Progenitor cell of endocrine pancreas (in vitro differentiated cells): ENCODE data around the gene CD164L2. TPM values are rescaled to one million over a fixed set of nuclear protein-coding genes. Genes with fewer than 3 reads are reported as not detected.

Experiments used
- DNase-seq: peaks from one replicate; pipeline ENCODE4 v3.0.0; 2021; ENCODE audit warnings: low spot score; ENCODE audit not compliant: unreplicated experiment
- H3K27ac Mint-ChIP-seq: 2 replicates; pipeline ENCODE4 v1.8.0; 2021; ENCODE audit warnings: mild to moderate bottlenecking, moderate library complexity, mixed read lengths
- H3K27me3 Mint-ChIP-seq: 2 replicates; pipeline ENCODE4 v1.8.0; 2021; ENCODE audit warnings: mixed read lengths
- H3K36me3 Mint-ChIP-seq: 2 replicates; pipeline ENCODE4 v1.8.0; 2022; ENCODE audit warnings: mixed read lengths; ENCODE audit not compliant: insufficient read depth
- H3K4me1 Mint-ChIP-seq: 2 replicates; pipeline ENCODE4 v1.8.0; 2021; ENCODE audit warnings: low read depth, mixed read lengths
- H3K4me3 Mint-ChIP-seq: 2 replicates; pipeline ENCODE4 v1.8.0; 2021; ENCODE audit warnings: low read depth, mild to moderate bottlenecking, moderate library complexity, mixed read lengths
- H3K9me3 Mint-ChIP-seq: 2 replicates; pipeline ENCODE4 v1.8.0; 2021; ENCODE audit warnings: low read depth, mixed read lengths
- total RNA-seq: library from RNA; stranded (reverse); gene quantifications from 2 replicates; pipeline ENCODE4 v1.2.1, GENCODE V29; 2021
- TF ChIP-seq, protein P1 (sequence below): fragments of 200-600 bp; sonication (generic); IDR thresholded peaks from one replicate; pipeline ENCODE4 v1.5.0; 2021; ENCODE audit warnings: antibody characterized with exemption, mild to moderate bottlenecking; ENCODE audit not compliant: unreplicated experiment

Gene CD164L2
- total RNA-seq, 1 donor from 2014 or later = not detected

DNA sequence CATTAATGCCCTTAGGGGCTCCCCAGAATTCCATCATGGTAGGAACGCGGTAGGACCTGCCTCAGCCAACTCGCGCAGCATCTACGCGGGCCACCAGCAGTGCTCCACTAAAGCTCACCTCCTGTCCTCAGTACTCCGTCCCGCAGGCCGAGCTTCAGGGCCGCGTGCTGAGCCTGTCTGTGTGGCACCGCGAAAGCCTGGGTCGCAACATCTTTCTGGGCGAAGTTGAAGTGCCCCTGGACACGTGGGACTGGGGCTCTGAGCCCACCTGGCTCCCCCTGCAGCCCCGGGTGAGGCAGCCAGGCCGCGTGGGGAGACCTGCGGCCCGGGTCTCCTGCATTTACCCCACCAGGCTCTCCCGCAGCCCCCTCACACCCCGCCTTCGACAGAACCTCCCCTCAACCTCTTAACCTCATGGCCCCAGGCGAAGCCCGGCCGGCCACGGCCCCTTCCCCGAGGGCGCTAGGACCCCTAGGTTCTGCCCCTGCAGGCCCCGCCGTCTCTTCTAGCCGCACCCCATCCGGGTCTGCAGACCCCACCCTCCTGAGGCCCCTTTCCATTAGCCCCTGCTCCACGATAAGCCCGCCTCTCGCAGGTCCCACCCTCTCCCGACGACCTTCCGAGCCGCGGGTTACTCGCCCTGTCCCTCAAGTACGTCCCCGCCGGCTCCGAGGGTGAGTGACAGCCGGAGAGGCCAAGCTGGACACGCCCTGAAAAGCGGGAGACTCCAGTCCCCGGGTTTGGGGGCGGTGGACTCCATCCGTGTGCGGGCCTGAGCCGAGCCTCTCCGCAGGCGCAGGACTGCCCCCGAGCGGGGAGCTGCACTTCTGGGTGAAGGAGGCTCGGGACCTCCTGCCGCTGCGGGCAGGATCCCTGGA is 32.2 kb downstream of the CD164L2 start:
- TF ChIP-seq, protein P1, sequence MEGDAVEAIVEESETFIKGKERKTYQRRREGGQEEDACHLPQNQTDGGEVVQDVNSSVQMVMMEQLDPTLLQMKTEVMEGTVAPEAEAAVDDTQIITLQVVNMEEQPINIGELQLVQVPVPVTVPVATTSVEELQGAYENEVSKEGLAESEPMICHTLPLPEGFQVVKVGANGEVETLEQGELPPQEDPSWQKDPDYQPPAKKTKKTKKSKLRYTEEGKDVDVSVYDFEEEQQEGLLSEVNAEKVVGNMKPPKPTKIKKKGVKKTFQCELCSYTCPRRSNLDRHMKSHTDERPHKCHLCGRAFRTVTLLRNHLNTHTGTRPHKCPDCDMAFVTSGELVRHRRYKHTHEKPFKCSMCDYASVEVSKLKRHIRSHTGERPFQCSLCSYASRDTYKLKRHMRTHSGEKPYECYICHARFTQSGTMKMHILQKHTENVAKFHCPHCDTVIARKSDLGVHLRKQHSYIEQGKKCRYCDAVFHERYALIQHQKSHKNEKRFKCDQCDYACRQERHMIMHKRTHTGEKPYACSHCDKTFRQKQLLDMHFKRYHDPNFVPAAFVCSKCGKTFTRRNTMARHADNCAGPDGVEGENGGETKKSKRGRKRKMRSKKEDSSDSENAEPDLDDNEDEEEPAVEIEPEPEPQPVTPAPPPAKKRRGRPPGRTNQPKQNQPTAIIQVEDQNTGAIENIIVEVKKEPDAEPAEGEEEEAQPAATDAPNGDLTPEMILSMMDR = peak; percentile 20
- H3K4me1 Mint-ChIP-seq = no peaks in the 10 kb centered on the region
- H3K4me3 Mint-ChIP-seq = peak overlapping the region; percentile 62
- no peaks in the 10 kb centered on the region for H3K9me3 Mint-ChIP-seq
- no peak overlapping the region for H3K27ac Mint-ChIP-seq
- DNase-seq = peak; percentile 57
- H3K27me3 Mint-ChIP-seq = peaks cover 46% of the 10 kb centered on the region
- no peaks in the 10 kb centered on the region for H3K36me3 Mint-ChIP-seq

DNA sequence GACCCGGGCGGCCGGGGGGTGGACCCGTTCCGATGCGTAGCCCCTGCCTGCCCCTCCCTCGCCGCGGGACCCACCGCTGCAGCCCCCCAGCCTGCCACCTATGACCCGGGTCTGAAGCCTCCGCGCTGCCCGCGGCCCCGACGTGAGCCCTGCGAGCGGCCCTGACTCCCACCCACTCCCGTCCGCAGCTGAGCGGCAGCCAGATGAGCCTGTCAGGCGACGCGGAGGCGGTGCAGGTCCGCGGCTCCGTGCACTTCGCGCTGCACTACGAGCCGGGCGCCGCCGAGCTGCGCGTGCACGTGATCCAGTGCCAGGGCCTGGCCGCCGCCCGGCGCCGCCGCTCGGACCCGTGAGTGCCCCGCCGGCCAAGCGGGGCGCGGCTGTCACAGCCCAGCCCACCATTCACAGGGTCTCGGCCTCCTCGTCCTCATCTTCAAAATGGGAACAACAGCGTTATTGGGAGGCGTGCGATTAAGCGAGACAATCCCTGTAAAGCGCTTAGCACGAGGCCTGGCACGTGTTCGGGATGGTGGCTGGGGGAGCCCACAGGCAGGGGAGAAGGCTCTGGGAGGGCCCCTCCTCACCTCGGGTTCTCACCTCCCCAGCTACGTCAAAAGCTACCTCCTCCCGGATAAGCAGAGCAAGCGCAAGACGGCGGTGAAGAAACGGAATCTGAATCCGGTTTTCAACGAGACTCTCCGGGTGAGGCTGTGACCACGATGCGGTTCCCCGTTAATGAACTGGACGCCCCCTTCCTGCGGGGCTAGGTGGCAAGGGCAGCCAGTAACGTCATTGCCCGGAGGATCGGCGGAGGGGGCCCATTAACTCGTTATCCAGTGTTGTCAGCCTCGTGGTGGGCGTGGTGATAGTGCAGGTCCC is 33.1 kb downstream of the CD164L2 start:
- H3K4me3 Mint-ChIP-seq = peak overlapping the region; percentile 33
- no peaks in the 10 kb centered on the region for H3K9me3 Mint-ChIP-seq
- TF ChIP-seq, protein P1 = no peak
- no peaks in the 10 kb centered on the region for H3K36me3 Mint-ChIP-seq
- H3K27me3 Mint-ChIP-seq = peaks cover 42% of the 10 kb centered on the region
- no peaks in the 10 kb centered on the region for H3K4me1 Mint-ChIP-seq
- DNase-seq = no peak
- no peak overlapping the region for H3K27ac Mint-ChIP-seq

DNA sequence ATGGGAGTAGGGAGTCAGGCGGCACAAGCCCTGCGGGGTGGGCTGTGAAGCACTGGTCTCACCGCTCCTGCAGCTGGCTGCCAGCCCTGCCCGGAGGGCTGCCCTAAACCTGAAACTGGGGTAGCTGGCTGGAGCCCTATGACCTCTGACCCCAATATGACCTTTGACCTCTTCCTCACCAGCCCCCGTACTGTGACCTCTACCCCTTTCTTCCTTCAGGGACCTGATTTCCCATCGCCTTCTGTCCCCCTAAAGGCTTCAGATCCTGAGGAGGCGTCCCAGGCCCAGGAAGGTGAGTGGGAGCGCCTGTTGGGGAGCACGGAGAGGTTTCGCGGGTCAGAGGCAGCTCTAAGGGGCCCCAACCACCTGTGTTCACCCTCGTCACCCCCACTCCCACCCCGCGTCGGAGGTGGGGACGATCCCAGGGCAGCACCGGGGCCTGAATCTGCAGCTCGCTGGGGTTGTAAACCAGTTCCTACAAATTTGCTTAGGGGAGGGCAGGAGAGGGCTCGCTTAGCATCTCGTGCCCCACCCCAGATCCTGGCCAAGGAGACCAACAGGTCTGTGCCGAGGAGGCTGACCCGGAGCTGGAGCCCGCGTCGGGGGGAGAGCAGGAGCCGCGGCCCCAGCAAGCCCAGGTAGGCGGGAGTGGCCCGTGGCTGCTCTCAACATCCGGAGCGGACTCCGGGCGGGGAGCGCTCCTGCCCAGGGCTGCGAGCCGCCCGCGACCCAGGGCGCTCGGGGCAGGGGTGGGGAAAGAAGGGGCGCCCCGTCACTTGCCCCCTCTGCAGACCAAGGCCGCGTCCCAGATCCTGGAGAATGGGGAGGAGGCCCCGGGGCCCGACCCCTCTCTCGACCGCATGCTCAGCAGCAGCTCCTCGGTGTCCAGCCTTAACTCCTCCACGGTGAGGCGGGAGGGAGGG is 34.0 kb downstream of the CD164L2 start:
- Mint-ChIP-seq H3K27ac (peak overlapping the region; percentile 74), H3K36me3 (no peaks in the 10 kb centered on the region), H3K9me3 (no peaks in the 10 kb centered on the region), H3K27me3 (peaks cover 42% of the 10 kb centered on the region), H3K4me1 (no peaks in the 10 kb centered on the region), H3K4me3 (peak overlapping the region; percentile 60)
- DNase-seq = no peak
- TF ChIP-seq, protein P1 = no peak

DNA sequence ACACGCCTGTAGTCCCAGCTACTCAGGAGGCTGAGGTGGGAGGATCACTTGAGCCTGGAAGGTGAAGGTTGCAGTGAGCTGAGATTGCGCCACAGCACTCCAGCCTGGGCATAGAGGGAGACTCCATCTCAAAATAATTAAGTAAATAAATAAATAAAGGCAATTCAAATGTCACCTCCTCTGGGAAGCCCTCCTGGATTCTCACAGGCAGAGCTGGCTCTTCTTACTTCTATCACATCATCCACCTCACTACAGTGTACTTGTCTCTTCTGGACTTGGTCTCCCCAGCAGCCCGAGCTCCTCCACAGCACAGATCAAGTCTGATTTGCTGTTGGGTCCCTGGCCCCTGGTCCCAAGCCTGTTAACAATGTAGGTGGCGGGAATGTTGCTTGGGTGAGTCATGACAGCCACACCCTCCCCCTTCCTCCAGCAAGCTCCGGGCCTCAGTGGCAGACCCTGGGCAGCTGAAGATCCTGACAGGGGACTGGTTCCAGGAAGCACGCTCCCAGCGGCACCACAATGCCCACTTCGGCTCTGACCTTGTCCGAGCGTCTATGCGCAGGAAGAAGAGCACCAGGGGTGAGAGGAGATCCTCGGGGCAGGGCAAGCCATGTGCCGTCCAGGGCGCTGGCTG is 36.0 kb downstream of the CD164L2 start:
- H3K9me3 Mint-ChIP-seq = no peaks in the 10 kb centered on the region
- TF ChIP-seq, protein P1 = no peak
- no peak overlapping the region for H3K4me3 Mint-ChIP-seq
- H3K4me1 Mint-ChIP-seq = peaks cover 10% of the 10 kb centered on the region
- peak overlapping the region; percentile 23 for H3K27ac Mint-ChIP-seq
- peaks cover 44% of the 10 kb centered on the region for H3K27me3 Mint-ChIP-seq
- no peaks in the 10 kb centered on the region for H3K36me3 Mint-ChIP-seq
- no peak for DNase-seq
